ENCODE measurements around the gene CORO6. TPM values are rescaled to one million over a fixed set of nuclear protein-coding genes. Genes with fewer than 3 reads are reported as not detected.

The CORO6 gene
- total RNA-seq, 1 experiment from 2014 or later, result 2.8 TPM

DNA sequence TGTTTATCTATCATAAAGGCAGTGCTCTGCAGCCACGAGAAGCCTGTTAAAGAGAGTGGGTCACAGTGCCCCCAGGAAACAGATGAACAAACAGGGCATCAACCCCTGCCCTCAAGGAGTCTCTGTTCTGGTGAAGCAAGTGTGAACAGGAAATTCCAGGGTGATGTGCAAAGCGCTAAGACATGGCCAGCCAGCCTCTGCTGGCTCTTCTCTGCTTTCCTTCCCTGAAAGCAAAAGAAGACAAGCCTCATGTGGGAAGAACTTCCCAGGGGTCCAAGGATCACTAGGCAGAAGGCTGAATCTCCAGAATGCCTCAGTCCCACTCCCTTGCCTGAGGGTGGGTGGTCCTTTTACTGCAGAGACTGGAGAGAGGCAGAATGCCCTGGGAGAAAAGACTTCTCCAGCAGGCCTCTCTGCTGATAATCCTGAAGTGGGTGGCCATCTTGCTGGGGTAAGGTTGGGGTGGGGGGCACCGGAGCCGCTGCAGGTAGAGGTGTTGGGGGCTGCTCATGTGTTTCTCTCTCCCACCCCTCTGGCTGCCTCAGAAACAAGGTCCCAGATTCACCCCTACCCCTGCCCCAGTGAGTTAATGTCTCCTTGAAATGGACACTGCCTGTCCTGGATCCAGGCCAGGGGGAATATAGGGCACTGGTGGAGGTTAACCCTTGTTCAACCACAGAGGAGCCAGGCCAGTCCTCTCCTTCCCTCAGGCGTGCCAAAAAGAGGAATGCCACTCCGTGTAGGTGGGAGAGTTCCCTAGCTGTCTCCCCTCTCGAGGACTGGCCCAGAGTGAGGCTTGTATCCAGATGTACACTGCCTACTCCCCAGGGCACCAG, 27.4 kb downstream of the CORO6 start:
- Histone ChIP-seq H3K9me3 (no peaks in the 10 kb centered on the region), H3K4me3 (ENCODE audit: low read depth, low read length) (no peak overlapping the region), H3K4me1 (peaks cover 25% of the 10 kb centered on the region), H3K27me3 (replicated peaks; ENCODE audit: control insufficient read depth, insufficient read depth, low read length) (no peaks in the 10 kb centered on the region), H3K36me3 (ENCODE audit: control insufficient read depth, insufficient read depth, low read length) (no peaks in the 10 kb centered on the region)
- CTCF ChIA-PET, result interaction anchor here (0.6 to 5.0 kb wide), 3 partner anchors 22 to 352 kb away, joined by 6 to 69 read pairs (median 9); no protein-coding TSS in a partner anchor
- Mint-ChIP-seq H3K9me3 (ENCODE audit: unreplicated experiment) (no peaks in the 10 kb centered on the region), H3K4me3 (ENCODE audit: unreplicated experiment) (no peak overlapping the region), H3K36me3 (ENCODE audit: insufficient read depth, unreplicated experiment) (peaks cover 8% of the 10 kb centered on the region), H3K4me1 (ENCODE audit: low read depth, unreplicated experiment) (no peaks in the 10 kb centered on the region), H3K27ac (ENCODE audit: unreplicated experiment) (no peak overlapping the region), H3K27me3 (ENCODE audit: insufficient read depth, unreplicated experiment) (no peaks in the 10 kb centered on the region)
- POLR2A ChIA-PET, result no interaction called here
- no TSS peak for BruUV-seq (replicated peaks)
- DNase-seq, result no peak
- intact Hi-C loops (cut with micrococcal nuclease; ENCODE audit: unreplicated experiment), result loop anchor here (10.0 kb wide), 1 partner anchor 61 kb away; no protein-coding TSS in a partner anchor
- TF ChIP-seq, protein P1, sequence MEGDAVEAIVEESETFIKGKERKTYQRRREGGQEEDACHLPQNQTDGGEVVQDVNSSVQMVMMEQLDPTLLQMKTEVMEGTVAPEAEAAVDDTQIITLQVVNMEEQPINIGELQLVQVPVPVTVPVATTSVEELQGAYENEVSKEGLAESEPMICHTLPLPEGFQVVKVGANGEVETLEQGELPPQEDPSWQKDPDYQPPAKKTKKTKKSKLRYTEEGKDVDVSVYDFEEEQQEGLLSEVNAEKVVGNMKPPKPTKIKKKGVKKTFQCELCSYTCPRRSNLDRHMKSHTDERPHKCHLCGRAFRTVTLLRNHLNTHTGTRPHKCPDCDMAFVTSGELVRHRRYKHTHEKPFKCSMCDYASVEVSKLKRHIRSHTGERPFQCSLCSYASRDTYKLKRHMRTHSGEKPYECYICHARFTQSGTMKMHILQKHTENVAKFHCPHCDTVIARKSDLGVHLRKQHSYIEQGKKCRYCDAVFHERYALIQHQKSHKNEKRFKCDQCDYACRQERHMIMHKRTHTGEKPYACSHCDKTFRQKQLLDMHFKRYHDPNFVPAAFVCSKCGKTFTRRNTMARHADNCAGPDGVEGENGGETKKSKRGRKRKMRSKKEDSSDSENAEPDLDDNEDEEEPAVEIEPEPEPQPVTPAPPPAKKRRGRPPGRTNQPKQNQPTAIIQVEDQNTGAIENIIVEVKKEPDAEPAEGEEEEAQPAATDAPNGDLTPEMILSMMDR (IDR thresholded peaks at IDR 0.05; ENCODE audit: insufficient read depth in 1 of 2, low read depth in 1 of 2, low read length in 1 of 2, severe bottlenecking in 1 of 2, unreplicated experiment in 1 of 2), result no peak

DNA sequence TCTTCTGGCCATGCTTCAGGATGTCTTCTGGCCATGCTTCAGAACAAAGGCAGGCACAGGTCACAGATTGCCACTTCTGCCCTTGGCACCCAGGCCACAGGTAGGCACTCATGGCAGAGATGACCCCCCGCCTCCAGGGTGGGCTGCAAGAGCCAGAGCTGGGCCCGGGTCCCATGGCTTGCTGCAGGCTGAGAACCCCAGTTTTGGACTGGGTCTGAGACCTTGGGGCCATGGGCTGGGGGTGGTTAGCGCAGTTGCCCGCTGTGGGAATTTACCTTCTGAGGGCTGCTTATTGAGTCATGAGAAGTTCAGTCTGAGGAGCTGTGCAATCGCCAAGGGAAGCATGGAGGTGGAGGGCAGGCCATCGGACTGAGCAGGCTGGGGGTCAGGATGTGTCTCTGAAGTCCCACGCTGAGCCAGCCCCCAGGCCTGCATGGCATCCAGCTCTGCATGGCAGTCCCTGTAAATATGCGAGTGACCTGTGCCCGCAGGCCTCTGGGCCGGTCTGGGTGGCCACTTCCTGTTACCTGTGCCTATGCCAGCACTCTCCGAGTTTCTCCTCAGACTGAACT, 28.1 kb downstream of the CORO6 start:
- no TSS peak for BruUV-seq (replicated peaks)
- Histone ChIP-seq H3K4me1 (peaks cover 32% of the 10 kb centered on the region), H3K27me3 (replicated peaks; ENCODE audit: control insufficient read depth, insufficient read depth, low read length) (no peaks in the 10 kb centered on the region), H3K9me3 (no peaks in the 10 kb centered on the region), H3K4me3 (ENCODE audit: low read depth, low read length) (peak overlapping the region; percentile 48), H3K36me3 (ENCODE audit: control insufficient read depth, insufficient read depth, low read length) (no peaks in the 10 kb centered on the region)
- no peaks in the 10 kb centered on the region for H3K9me3 Mint-ChIP-seq (ENCODE audit: unreplicated experiment)
- H3K27me3 Mint-ChIP-seq (ENCODE audit: insufficient read depth, unreplicated experiment), result no peaks in the 10 kb centered on the region
- no peak for DNase-seq
- H3K27ac Mint-ChIP-seq (ENCODE audit: unreplicated experiment), result no peak overlapping the region
- H3K4me1 Mint-ChIP-seq (ENCODE audit: low read depth, unreplicated experiment), result no peaks in the 10 kb centered on the region
- intact Hi-C loops (cut with micrococcal nuclease; ENCODE audit: unreplicated experiment), result loop anchor here (5.0 to 10.0 kb wide), 2 partner anchors 60 to 302 kb away; partner anchors contain the start of gene NUFIP2
- H3K4me3 Mint-ChIP-seq (ENCODE audit: unreplicated experiment), result peak overlapping the region; percentile 86
- TF ChIP-seq, protein P1 (IDR thresholded peaks at IDR 0.05; ENCODE audit: insufficient read depth in 1 of 2, low read depth in 1 of 2, low read length in 1 of 2, severe bottlenecking in 1 of 2, unreplicated experiment in 1 of 2), result no peak
- POLR2A ChIA-PET, result interaction anchor here (1.0 kb wide), 1 partner anchor 22 kb away, joined by 6 read pairs; no protein-coding TSS in a partner anchor
- H3K36me3 Mint-ChIP-seq (ENCODE audit: insufficient read depth, unreplicated experiment), result peaks cover 8% of the 10 kb centered on the region
- CTCF ChIA-PET, result interaction anchor here (0.6 to 5.0 kb wide), 9 partner anchors 14 to 446 kb away, joined by 3 to 69 read pairs (median 4); no protein-coding TSS in a partner anchor

Data from Caco-2 (cell line).